OCI-LY3 (cell line): Measurements from ENCODE around the gene LTC4S.

Experiments used
- H2AFZ ChIP-seq: fragments of 200-600, 300-600 bp; shearing (Covaris generic); 2 replicates; pipeline ENCODE4 v1.6.0; 2014; ENCODE audit warnings: antibody characterized with exemption, low read depth, low read length
- H3K27ac ChIP-seq: fragments of 200-600, 300-600 bp; sonication (generic); 2 replicates; pipeline ENCODE4 v1.5.1; 2014; ENCODE audit warnings: mild to moderate bottlenecking, low read length, moderate library complexity, mixed read lengths
- H3K27me3 ChIP-seq: fragments of 200-600, 300-600 bp; sonication (generic); 2 replicates; pipeline ENCODE4 v1.6.1; 2014; ENCODE audit warnings: low read depth, low read length, mixed read lengths
- H3K36me3 ChIP-seq: fragments of 200-600, 300-600 bp; sonication (generic); replicated peaks from 2 replicates; pipeline ENCODE3; 2014; ENCODE audit warnings: low read depth, low read length, mixed read lengths
- H3K4me1 ChIP-seq: fragments of 300-600, 200-600 bp; sonication (generic); 2 replicates; pipeline ENCODE4 v1.6.1; 2014; ENCODE audit warnings: low read length, mixed read lengths
- H3K4me2 ChIP-seq: fragments of 200-600, 300-600 bp; sonication (generic); 2 replicates; pipeline ENCODE4 v1.6.1; 2014; ENCODE audit warnings: low read length, mixed read lengths
- H3K4me3 ChIP-seq: fragments of 300-600, 200-600 bp; sonication (generic); 2 replicates; pipeline ENCODE4 v1.5.1; 2014; ENCODE audit warnings: antibody characterized with exemption, mild to moderate bottlenecking, low read length, moderate library complexity
- H3K79me2 ChIP-seq: fragments of 300-600, 200-600 bp; shearing (Covaris generic); 2 replicates; pipeline ENCODE4 v1.6.1; 2014; ENCODE audit warnings: mild to moderate bottlenecking, low read length, mixed read lengths
- H3K9ac ChIP-seq: fragments of 300-600, 200-600 bp; shearing (Covaris generic); 2 replicates; pipeline ENCODE4 v1.6.0; 2014; ENCODE audit warnings: mild to moderate bottlenecking, low read length, moderate library complexity
- H3K9me3 ChIP-seq: fragments of 200-600, 300-600 bp; shearing (Covaris generic); 2 replicates; pipeline ENCODE4 v1.6.1; 2014; ENCODE audit warnings: low read length, mixed read lengths; ENCODE audit not compliant: insufficient read depth
- H4K20me1 ChIP-seq: fragments of 200-600, 300-600 bp; sonication (generic); 2 replicates; pipeline ENCODE4 v1.6.1; 2016; ENCODE audit warnings: low read length, mixed read lengths; ENCODE audit not compliant: insufficient read depth
- EZH2phosphoT487 ChIP-seq: fragments of 200-600 bp; shearing (Covaris generic); IDR thresholded peaks from 2 replicates; pipeline ENCODE4 v1.6.1; 2018; ENCODE audit warnings: antibody characterized with exemption, mixed run types, low read depth
- TF ChIP-seq, protein P1 (sequence below): fragments of 200-600, 300-600 bp; sonication (generic); IDR thresholded peaks from 2 replicates; pipeline ENCODE4 v1.5.1; 2014; ENCODE audit warnings: antibody characterized with exemption, low read length, low read depth

The LTC4S gene

DNA sequence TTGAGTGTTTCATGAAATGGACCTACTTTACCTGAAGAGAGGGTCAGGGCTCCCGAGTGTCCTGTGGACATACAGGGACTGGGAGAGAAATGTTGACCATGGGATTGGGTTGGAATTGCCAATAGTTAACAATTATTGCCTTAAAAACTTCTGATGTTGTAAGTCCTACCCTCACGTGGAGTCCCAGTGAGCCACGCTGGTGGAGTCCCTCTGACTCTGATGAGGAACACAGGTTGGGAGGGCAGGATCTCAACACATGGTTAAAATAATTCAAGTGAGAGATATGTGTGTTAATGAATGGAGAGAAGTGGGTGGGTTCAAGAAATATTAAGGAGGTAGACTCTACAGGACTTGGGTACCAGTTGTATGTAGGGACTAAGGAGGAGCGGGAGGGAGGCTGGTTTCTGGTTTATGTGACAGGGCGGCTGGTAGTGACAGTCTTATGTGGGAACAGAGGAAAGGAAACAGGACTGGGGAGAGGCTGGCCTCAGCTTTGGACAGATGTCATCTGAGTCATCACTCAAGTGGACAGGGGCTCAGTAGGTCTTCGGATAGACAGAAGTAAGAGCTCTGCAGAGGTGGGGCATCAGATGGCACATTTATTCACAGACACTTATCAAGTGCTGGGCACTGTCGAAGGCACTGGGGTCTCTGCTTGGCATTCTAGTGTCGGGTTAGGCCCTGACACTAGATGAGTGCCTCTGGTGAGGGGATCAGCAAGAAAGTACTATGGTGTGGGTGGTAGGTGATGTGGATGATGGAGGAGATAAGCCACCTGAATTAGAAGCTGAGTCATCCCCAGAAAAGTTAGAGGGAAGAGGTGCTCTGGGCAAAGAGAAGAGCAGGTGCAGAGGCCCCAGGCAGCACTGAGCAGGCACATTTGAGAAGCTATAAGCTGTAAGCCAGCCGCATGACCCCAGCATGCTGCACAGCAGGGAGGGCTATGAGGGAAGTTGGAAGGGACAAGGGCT, 33.9 kb upstream of the LTC4S start:
- TF ChIP-seq EZH2phosphoT487: no peak
- TF ChIP-seq, protein P1, sequence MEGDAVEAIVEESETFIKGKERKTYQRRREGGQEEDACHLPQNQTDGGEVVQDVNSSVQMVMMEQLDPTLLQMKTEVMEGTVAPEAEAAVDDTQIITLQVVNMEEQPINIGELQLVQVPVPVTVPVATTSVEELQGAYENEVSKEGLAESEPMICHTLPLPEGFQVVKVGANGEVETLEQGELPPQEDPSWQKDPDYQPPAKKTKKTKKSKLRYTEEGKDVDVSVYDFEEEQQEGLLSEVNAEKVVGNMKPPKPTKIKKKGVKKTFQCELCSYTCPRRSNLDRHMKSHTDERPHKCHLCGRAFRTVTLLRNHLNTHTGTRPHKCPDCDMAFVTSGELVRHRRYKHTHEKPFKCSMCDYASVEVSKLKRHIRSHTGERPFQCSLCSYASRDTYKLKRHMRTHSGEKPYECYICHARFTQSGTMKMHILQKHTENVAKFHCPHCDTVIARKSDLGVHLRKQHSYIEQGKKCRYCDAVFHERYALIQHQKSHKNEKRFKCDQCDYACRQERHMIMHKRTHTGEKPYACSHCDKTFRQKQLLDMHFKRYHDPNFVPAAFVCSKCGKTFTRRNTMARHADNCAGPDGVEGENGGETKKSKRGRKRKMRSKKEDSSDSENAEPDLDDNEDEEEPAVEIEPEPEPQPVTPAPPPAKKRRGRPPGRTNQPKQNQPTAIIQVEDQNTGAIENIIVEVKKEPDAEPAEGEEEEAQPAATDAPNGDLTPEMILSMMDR: no peak
- Histone ChIP-seq H3K27ac (peak overlapping the region; percentile 98), H4K20me1 (peaks cover 63% of the 10 kb centered on the region), H3K4me2 (peak overlapping the region; percentile 92), H3K79me2 (peaks cover 91% of the 10 kb centered on the region), H3K9me3 (no peaks in the 10 kb centered on the region), H3K4me3 (peak overlapping the region; percentile 57), H3K27me3 (no peaks in the 10 kb centered on the region), H2AFZ (no peak overlapping the region), H3K36me3 (peaks cover 4% of the 10 kb centered on the region), H3K4me1 (peaks cover 61% of the 10 kb centered on the region), H3K9ac (peak overlapping the region; percentile 54)

DNA sequence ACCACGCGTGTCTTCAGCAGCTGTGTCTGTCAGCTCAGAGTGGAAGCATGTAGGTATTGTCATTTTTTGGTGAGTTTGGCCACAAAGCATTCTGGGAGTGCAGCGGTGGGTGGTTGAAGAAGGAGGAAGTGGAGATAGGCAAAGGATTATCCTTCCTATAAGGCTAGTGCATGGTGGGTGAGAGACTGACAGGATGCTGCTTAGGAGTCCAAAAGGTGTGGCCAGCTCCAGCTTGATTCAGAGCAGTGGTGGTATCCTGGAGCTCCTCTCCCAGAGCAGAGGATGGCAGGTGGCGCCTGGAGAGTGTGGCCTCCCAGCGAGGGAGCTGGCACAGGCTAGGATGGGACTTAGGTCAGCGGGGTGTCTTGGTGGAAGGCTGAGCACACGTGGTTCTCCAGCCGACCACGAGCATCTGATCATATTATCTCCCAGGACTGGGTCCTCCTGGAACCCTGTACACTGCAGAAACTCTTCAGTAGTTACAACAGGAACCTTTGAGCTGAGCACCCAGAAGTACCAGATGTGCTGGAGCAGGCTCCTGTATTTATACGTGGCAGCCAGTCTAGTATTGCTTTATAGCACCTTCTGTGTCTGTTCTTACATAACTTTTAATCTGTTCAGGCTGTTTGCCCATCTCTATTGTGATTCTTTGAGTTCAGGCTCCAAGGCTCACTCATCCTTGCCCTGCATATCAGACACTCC, 31.6 kb upstream of the LTC4S start:
- peaks cover 25% of the 10 kb centered on the region for H3K36me3 ChIP-seq
- peaks cover 88% of the 10 kb centered on the region for H3K79me2 ChIP-seq
- no peaks in the 10 kb centered on the region for H3K9me3 ChIP-seq
- H3K9ac ChIP-seq: peak overlapping the region; percentile 6; the same call in 1 of the 2 replicates
- H3K27me3 ChIP-seq: no peaks in the 10 kb centered on the region
- H3K4me2 ChIP-seq: peak overlapping the region; percentile 38
- peaks cover 54% of the 10 kb centered on the region for H4K20me1 ChIP-seq
- peaks cover 61% of the 10 kb centered on the region for H3K4me1 ChIP-seq
- no peak overlapping the region for H3K4me3 ChIP-seq
- H2AFZ ChIP-seq: no peak overlapping the region
- peak overlapping the region; percentile 98 for H3K27ac ChIP-seq
- no peak for TF ChIP-seq EZH2phosphoT487
- TF ChIP-seq, protein P1: no peak

DNA sequence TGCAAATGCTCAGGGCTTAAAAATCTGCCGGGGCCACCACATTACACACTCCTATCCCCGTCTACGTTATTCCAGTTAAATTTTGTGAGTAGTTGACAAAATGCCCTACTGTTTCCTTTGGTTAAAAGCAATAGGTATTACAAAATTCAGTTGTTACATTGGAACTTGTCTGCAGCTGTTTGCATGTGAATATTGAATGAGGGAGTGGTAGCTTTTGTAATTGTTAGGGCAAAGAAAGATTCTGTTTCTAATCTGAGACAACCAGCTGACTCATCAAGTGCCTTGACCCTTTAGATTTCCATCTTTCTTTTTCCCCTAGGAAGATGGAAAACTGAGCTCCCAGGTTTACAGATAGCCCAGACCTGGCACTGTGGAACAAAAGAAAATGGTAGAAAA, 31.0 kb upstream of the LTC4S start:
- Histone ChIP-seq H4K20me1 (peaks cover 54% of the 10 kb centered on the region), H3K36me3 (peaks cover 27% of the 10 kb centered on the region), H2AFZ (no peak overlapping the region), H3K4me1 (peaks cover 58% of the 10 kb centered on the region), H3K4me2 (no peak overlapping the region), H3K79me2 (peaks cover 88% of the 10 kb centered on the region), H3K9ac (no peak overlapping the region), H3K4me3 (no peak overlapping the region), H3K27ac (peak overlapping the region; percentile 98), H3K9me3 (no peaks in the 10 kb centered on the region), H3K27me3 (no peaks in the 10 kb centered on the region)
- TF ChIP-seq, protein P1: no peak
- no peak for TF ChIP-seq EZH2phosphoT487
